GM18870 (cell line): ENCODE data around the gene ZNF438.
"Not testable (repeated sequence)": the region's sequence is repeated elsewhere in the genome, so short reads cannot be mapped to it uniquely, and the experiment has no call there.

Source experiments
- ATAC-seq: cut with Tn5 transposase; IDR thresholded peaks from one replicate; pipeline ENCODE4 v1.9.1; 2021; ENCODE audit warnings: moderate library complexity; ENCODE audit not compliant: unreplicated experiment

Gene ZNF438

DNA sequence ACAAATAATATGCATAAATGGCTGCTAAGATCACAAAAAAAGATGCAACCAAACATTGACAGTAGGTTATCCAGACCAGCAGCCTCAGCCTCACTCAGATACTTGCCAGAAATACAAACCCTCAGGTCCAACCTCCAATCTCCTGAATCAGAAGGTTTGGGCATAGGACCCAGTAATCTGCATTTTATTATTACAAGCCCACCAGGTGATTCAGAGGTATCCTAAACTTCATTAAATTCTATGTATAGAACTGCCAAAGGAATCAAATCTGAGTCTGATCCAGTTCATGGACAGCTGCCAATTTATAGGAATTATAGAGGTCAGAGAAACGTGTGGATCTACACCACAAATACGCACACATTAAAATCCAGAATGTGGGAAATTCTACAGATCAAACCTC, 41.3 kb downstream of the ZNF438 start:
- no peak for ATAC-seq

GRCh38 chr10:30988831-30989435, 42.7 kb downstream of the ZNF438 start:
- no peak for ATAC-seq

- ATAC-seq, result no peak
These were observed 44.2 kb downstream of the ZNF438 start for GRCh38 chr10:30987463-30987862.

DNA sequence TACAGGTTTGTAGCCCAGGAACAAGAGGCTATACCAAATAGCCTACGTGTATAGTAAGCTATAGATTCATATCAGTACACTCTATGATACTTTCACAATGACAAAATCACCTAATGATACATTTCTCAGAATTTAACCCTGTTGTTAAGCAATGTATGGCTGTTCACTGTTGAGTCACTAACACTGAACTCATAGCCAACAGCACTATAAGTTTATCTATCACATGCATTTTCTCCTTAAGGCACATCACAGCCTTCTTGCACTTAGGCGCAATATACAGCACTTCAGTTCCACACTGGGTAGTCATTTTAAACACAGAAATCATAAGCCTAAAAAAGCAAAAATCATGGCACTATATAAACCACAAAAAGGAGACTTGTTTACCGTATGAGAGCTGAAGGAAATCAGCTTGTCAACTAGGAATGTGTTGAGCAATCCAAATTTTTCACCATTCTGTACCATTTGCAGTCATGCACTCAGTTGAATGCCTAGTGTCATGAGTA, 45.6 kb downstream of the ZNF438 start:
- ATAC-seq, result no peak

DNA sequence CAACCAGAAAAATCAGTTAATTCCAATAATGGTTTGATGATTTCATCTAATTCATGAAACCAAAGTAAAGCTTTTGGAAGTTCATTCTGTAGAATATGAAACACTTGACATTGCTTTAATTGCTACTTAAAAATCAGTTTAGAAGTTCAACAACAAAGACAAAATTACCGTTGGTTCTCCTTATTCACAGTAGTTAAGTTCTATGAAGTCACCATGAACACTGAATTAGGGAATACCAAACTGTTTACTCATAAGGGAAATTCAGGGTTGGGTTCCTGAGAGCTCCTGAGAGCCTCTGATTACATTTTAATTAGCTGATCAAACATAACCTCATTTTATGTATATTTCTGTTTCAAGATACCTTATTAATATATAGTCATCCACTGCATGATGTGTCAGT, 46.2 kb downstream of the ZNF438 start:
- no peak for ATAC-seq

GRCh38 chr10:30984563-30985328, 46.9 kb downstream of the ZNF438 start:
- ATAC-seq, result no peak

- not testable (repeated sequence) for ATAC-seq
These were observed 48.5 kb downstream of the ZNF438 start for GRCh38 chr10:30983209-30983608.

DNA sequence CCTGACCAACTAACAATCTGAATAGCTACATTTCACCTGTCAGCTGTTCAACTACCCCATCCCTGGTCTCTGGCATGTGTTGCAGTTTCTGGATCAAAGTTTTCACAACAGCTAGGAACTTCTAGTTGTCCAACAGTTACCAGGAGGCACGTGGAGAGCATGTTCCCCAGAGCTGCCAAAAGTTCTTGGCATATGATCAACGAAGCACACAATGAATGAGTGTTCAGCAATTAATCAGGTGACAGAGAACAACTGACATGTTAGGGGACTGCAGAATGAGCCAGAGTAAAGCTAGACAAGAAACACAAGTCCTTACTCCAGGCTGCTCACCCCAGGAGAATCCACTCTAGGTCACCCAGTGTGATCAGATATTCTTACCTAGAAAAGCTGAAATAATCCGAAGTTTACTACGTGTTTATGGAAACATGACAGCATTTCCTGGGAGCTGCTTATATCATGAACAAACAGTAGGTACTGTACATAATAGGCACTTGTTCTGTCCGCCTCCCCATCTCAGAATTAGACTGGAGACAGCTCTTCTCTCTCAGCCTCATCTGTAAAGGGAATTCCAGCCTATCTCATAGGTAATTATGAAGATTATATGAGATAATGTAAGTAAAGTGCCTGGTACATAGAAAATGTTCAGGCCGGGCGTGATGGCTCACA, 50.6 kb downstream of the ZNF438 start:
- ATAC-seq, result no peak

DNA sequence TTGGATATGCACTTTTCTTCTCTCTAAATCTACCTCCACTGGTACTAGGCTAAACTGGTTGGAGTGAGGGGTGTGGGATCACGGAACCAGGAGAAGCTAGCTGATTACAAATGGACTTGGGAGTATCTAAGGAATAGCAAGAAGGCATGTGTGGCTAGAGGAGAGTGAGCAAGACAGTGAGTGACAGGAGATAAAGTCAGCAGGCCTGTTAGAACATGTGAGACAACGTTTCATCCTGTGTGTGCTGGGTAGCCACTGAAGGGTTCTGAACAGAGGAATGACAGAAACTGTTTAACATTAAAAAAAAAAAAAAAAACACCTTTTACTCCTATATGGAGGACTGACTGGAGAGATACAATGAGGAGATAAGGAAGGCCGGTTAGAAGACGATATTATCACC, 51.7 kb downstream of the ZNF438 start:
- no peak for ATAC-seq

DNA sequence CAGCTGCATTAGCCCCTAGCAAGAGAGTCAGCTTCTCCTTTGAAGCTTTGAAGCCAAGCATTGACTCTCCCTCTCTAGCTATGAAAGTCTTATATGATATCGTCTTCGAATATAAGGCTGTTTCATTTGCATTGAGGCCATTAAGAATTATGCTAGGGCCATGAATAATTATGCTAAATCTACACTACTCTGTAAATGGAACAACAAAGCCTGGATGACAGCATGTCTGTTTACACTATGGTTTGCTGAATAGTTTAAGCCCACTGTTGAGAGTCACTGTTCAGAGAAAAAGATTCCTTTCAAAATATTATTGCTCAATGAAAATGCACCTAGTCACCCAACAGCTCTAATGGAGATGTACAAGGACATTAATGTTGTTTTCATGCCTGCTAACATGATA, 52.8 kb downstream of the ZNF438 start:
- no peak for ATAC-seq

DNA sequence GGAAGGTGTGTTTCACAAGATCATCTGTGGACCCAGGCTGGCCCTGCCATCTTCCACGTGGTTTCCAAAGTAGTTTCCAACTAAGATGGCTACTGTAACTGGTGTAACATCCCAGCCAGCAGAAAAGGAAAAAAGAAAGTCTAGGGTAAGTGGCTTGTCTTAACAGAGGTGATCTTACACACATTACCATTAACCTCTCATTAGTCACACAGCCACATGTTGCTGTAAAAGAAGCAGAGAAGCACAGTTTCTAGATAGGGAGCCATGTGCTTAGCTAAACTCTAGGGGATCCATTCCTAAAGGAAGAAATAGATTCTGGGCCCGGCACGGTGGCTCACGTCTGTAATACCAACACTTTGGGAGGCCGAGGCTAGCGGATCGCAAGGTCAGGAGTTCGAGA, 54.3 kb downstream of the ZNF438 start:
- ATAC-seq, result no peak

GRCh38 chr10:30974773-30975415, 56.8 kb downstream of the ZNF438 start:
- ATAC-seq, result no peak

GRCh38 chr10:30974355-30974754, 57.3 kb downstream of the ZNF438 start:
- no peak for ATAC-seq

DNA sequence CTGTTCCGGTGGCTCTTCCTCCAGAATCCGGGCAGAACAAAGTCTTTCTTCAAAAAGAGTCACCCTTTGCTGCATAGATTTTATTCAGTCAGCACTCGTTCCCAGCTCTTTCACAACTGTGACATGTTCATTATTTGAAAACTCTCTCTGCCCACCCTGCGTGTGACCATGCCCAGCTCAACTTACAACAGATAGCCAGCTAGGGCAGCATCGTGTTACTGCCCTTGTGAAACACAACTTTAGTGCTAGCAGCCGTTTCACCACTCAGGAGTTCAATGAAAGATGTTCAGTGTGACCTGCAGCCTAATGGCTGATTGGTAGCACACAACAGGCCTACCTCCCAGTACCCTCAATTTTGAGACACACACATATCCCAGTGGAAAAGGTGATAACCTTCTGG, 57.9 kb downstream of the ZNF438 start:
- no peak for ATAC-seq

DNA sequence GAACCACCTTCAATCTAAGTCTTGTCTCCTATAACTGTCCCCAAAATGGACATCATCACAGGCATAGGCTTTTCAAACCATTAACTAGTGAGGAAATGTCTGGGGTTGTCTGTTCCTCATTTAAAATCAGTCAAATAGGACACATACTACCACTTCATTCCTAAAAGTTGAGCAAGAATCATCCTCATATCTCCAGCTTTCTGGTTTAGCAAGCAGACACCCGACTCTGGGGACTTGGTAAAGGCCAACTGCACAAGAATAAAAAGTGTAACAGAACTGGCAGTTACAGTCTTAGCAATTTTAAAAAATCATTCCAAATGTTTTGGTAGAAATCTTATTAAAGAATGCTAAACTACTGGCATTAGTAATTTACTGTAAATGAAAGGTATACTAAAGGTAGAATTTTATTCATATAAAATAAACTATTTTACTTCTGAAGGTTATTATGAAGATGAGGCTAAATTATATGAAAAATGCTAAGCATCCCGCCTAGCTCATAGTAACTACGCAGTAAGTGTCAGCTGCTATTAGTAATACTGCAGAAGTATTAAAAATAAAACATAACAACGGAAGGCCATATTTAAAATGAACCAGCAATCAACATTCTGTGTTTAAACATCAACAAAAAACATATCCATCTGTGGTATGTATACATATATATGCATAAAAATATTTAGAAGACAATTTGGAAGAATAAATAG, 60.8 kb downstream of the ZNF438 start:
- ATAC-seq, result no peak

DNA sequence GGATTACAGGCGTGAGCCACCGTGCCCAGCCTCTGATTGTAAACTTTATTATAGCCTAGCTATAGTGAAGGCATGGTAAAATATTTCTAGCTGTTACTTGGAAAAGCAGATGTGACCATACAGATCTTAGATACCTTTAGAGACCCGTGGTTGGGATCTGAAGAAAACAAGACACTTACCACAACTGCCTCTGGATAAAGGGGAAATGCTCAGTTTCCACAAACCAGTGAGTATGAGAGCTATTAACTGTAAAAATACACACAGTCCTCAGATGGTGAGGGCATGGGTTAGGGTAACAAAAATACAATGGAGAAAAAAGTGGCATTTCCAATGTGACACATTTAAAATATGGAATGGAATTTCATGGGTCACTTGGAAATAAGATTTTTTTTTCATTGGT, 63.0 kb downstream of the ZNF438 start:
- no peak for ATAC-seq

GRCh38 chr10:30967650-30968410, 63.8 kb downstream of the ZNF438 start:
- ATAC-seq, result no peak

DNA sequence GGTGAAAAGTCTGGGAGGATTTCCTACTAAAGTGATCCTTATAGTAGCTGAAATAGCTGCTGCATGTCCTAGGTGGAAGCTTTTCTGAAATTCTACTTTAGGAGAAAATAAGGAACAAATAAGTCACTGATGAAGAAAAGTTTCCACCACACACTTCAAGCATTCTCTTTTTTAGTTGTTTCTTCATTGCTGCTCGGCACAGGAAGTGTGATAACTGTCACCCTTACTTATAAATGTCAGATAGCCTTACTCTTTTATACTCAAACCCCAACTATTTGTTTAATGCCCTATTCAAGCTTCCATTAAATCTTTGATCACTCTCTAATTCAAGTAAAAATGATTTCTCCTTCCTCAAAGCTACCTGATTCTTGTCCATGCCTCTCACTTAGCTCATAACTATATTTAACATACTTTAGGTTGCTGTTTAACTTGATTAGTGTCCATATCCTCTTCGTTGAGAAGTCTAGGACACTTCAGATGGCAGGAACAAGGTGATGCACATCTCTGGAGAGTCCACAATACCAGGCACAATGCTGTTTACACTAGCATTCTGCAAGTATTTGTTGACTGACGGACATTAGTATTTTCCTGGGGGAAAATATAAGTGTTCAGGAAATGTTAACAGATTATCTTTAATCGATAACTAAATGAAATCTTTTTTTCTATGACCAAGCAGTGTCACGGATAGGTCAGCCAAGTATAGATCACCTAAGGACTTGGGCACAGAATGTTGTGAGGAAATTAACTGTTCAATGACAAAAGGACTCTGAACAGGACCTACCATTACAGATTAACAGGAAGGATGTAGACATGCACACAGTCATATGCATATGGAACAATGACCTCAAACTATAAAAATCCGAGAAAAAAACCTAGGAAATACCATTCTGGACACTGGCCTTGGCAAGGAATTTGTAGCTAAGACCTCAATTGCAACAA, 67.4 kb downstream of the ZNF438 start:
- no peak for ATAC-seq

GRCh38 chr10:30962522-30962921, 69.1 kb downstream of the ZNF438 start:
- no peak for ATAC-seq
